Type B pancreatic cell (in vitro differentiated cells): ENCODE measurements around the gene TULP1. TPM values are rescaled to one million over a fixed set of nuclear protein-coding genes. Genes with fewer than 3 reads are reported as not detected.

Experiments
- DNase-seq: peaks from one replicate; pipeline ENCODE4 v3.0.0; 2021; ENCODE audit warnings: mixed read lengths; ENCODE audit not compliant: unreplicated experiment; ENCODE audit errors: extremely low spot score
- H3K27ac Mint-ChIP-seq: 2 replicates; pipeline ENCODE4 v1.8.0; 2021; ENCODE audit warnings: mild to moderate bottlenecking, mixed read lengths
- H3K27me3 Mint-ChIP-seq: 2 replicates; pipeline ENCODE4 v1.8.0; 2021; ENCODE audit warnings: mixed read lengths
- H3K36me3 Mint-ChIP-seq: 2 replicates; pipeline ENCODE4 v1.8.0; 2021; ENCODE audit warnings: mixed read lengths
- H3K4me1 Mint-ChIP-seq: one replicate; pipeline ENCODE4 v1.8.0; 2021; ENCODE audit warnings: mixed read lengths; ENCODE audit not compliant: unreplicated experiment
- H3K4me3 Mint-ChIP-seq: 2 replicates; pipeline ENCODE4 v1.8.0; 2021; ENCODE audit warnings: mild to moderate bottlenecking, mixed read lengths
- H3K9me3 Mint-ChIP-seq: 2 replicates; pipeline ENCODE4 v1.8.0; 2021; ENCODE audit warnings: mixed read lengths
- CTCF ChIP-seq: fragments of 200-600 bp; sonication (generic); conservative IDR thresholded peaks from 2 replicates; pipeline ENCODE4 v1.5.0; 2021; ENCODE audit warnings: antibody characterized with exemption, mild to moderate bottlenecking
- total RNA-seq: library from RNA; stranded (reverse); gene quantifications from 2 replicates; pipeline ENCODE4 v1.2.1, GENCODE V29; 2021; ENCODE audit warnings: low replicate concordance

TULP1 gene
- total RNA-seq, 1 donor from 2014 or later: not detected

GRCh38 chr6:35532126-35532525 is 19.4 kb upstream of the TULP1 start:
- H3K36me3 Mint-ChIP-seq: no peaks in the 10 kb centered on the region
- H3K9me3 Mint-ChIP-seq: no peaks in the 10 kb centered on the region
- peaks cover 4% of the 10 kb centered on the region for H3K27me3 Mint-ChIP-seq
- no peak for TF ChIP-seq CTCF
- no peak overlapping the region for H3K4me3 Mint-ChIP-seq
- no peak overlapping the region for H3K27ac Mint-ChIP-seq
- peaks cover 11% of the 10 kb centered on the region for H3K4me1 Mint-ChIP-seq
- no peak for DNase-seq

- Mint-ChIP-seq H3K27me3 (peaks cover 7% of the 10 kb centered on the region), H3K4me3 (no peak overlapping the region), H3K9me3 (no peaks in the 10 kb centered on the region), H3K27ac (no peak overlapping the region), H3K4me1 (no peaks in the 10 kb centered on the region), H3K36me3 (no peaks in the 10 kb centered on the region)
- no peak for TF ChIP-seq CTCF
- no peak for DNase-seq
Observed at GRCh38 chr6:35524380-35525020, 11.8 kb upstream of the TULP1 start.

- H3K4me3 Mint-ChIP-seq: no peak overlapping the region
Observed at GRCh38 chr6:35522660-35523658, 10.3 kb upstream of the TULP1 start.

GRCh38 chr6:35522151-35522550 is 9.5 kb upstream of the TULP1 start:
- peaks cover 3% of the 10 kb centered on the region for H3K27me3 Mint-ChIP-seq
- no peak for TF ChIP-seq CTCF
- no peaks in the 10 kb centered on the region for H3K4me1 Mint-ChIP-seq
- H3K9me3 Mint-ChIP-seq: no peaks in the 10 kb centered on the region
- no peak overlapping the region for H3K27ac Mint-ChIP-seq
- no peak overlapping the region for H3K4me3 Mint-ChIP-seq
- H3K36me3 Mint-ChIP-seq: no peaks in the 10 kb centered on the region
- DNase-seq: no peak

More at GRCh38 chr6:35522660-35523658, 10.3 kb upstream of the TULP1 start:
- peak; percentile 99 for TF ChIP-seq CTCF
- peak; percentile 80 for DNase-seq
- Mint-ChIP-seq H3K4me1 (no peaks in the 10 kb centered on the region), H3K27ac (no peak overlapping the region), H3K9me3 (no peaks in the 10 kb centered on the region), H3K27me3 (peaks cover 5% of the 10 kb centered on the region), H3K36me3 (no peaks in the 10 kb centered on the region)

GRCh38 chr6:35521235-35521634 is 8.5 kb upstream of the TULP1 start:
- peaks cover 3% of the 10 kb centered on the region for H3K27me3 Mint-ChIP-seq
- H3K4me1 Mint-ChIP-seq: no peaks in the 10 kb centered on the region
- no peak for DNase-seq
- H3K9me3 Mint-ChIP-seq: no peaks in the 10 kb centered on the region
- no peaks in the 10 kb centered on the region for H3K36me3 Mint-ChIP-seq
- TF ChIP-seq CTCF: no peak
- H3K27ac Mint-ChIP-seq: no peak overlapping the region
- H3K4me3 Mint-ChIP-seq: no peak overlapping the region
